Parathyroid adenoma (tissue), 2 donors: ENCODE data around the gene DOK6.

Source experiments
- H2AFZ ChIP-seq: fragments of 300-600 bp; sonication (generic); one replicate; pipeline ENCODE4 v1.7.0; 2017; ENCODE audit warnings: antibody characterized with exemption, mild to moderate bottlenecking
- H3K27ac ChIP-seq: fragments of 300-600 bp; sonication (generic); one replicate; pipeline ENCODE4 v1.7.0; 2017
- H3K27me3 ChIP-seq: fragments of 300-600 bp; sonication (generic); one replicate; pipeline ENCODE4 v1.7.0; 2017; ENCODE audit warnings: low read length; ENCODE audit not compliant: control insufficient read depth, insufficient read depth
- H3K36me3 ChIP-seq: fragments of 300-600 bp; sonication (generic); one replicate; pipeline ENCODE4 v1.7.0; 2017; ENCODE audit warnings: low read length; ENCODE audit not compliant: control insufficient read depth, insufficient read depth
- H3K4me1 ChIP-seq: fragments of 300-600 bp; sonication (generic); one replicate; pipeline ENCODE4 v1.7.0; 2017; ENCODE audit warnings: control low read depth
- H3K4me2 ChIP-seq: fragments of 300-600 bp; sonication (generic); one replicate; pipeline ENCODE4 v1.7.0; 2017; ENCODE audit warnings: low read length
- H3K4me3 ChIP-seq: fragments of 300-600 bp; sonication (generic); one replicate; pipeline ENCODE4 v1.7.0; 2017; ENCODE audit warnings: low read depth, low read length
- H3K79me2 ChIP-seq: fragments of 300-600 bp; sonication (generic); one replicate; pipeline ENCODE4 v1.7.0; 2017; ENCODE audit warnings: control low read depth
- H3K9ac ChIP-seq: fragments of 300-600 bp; sonication (generic); one replicate; pipeline ENCODE4 v1.7.0; 2017; ENCODE audit warnings: mild to moderate bottlenecking
- H3K9me3 ChIP-seq: fragments of 300-600 bp; sonication (generic); one replicate; pipeline ENCODE4 v1.7.0; 2017; ENCODE audit warnings: low read length; ENCODE audit not compliant: control insufficient read depth
- CTCF ChIP-seq: fragments of 300-600 bp; sonication (generic); IDR thresholded peaks from one replicate; pipeline ENCODE4 v1.7.0; 2017; ENCODE audit warnings: antibody characterized with exemption, mild to moderate bottlenecking
- donor health status: primary hyperparathyroidism.

DOK6 gene

GRCh38 chr18:69677595-69677994 lies 276.9 kb downstream of the DOK6 start:
- H3K36me3 ChIP-seq = no peaks in the 10 kb centered on the region
- H3K4me3 ChIP-seq = no peak overlapping the region
- no peaks in the 10 kb centered on the region for H3K9me3 ChIP-seq
- no peaks in the 10 kb centered on the region for H3K4me1 ChIP-seq
- no peaks in the 10 kb centered on the region for H3K27me3 ChIP-seq
- H2AFZ ChIP-seq = no peak overlapping the region
- no peak overlapping the region for H3K4me2 ChIP-seq
- no peak for TF ChIP-seq CTCF
- H3K79me2 ChIP-seq = no peaks in the 10 kb centered on the region
- no peak overlapping the region for H3K27ac ChIP-seq
- H3K9ac ChIP-seq = no peak overlapping the region

- Histone ChIP-seq H3K9ac (no peak overlapping the region), H3K27me3 (no peaks in the 10 kb centered on the region), H3K4me1 (no peaks in the 10 kb centered on the region), H3K79me2 (no peaks in the 10 kb centered on the region), H3K4me2 (no peak overlapping the region), H3K27ac (no peak overlapping the region), H3K9me3 (no peaks in the 10 kb centered on the region), H3K4me3 (no peak overlapping the region), H2AFZ (no peak overlapping the region), H3K36me3 (no peaks in the 10 kb centered on the region)
- TF ChIP-seq CTCF = no peak
Observed at GRCh38 chr18:69680123-69680522, 279.4 kb downstream of the DOK6 start.

GRCh38 chr18:69683176-69683575 lies 282.5 kb downstream of the DOK6 start:
- H2AFZ ChIP-seq = no peak overlapping the region
- H3K36me3 ChIP-seq = no peaks in the 10 kb centered on the region
- no peak overlapping the region for H3K27ac ChIP-seq
- no peak overlapping the region for H3K4me2 ChIP-seq
- H3K79me2 ChIP-seq = no peaks in the 10 kb centered on the region
- no peaks in the 10 kb centered on the region for H3K9me3 ChIP-seq
- no peaks in the 10 kb centered on the region for H3K4me1 ChIP-seq
- H3K9ac ChIP-seq = no peak overlapping the region
- H3K27me3 ChIP-seq = no peaks in the 10 kb centered on the region
- no peak for TF ChIP-seq CTCF
- no peak overlapping the region for H3K4me3 ChIP-seq

- H3K27me3 ChIP-seq = no peaks in the 10 kb centered on the region
- no peak overlapping the region for H3K27ac ChIP-seq
- H3K4me3 ChIP-seq = no peak overlapping the region
- no peaks in the 10 kb centered on the region for H3K79me2 ChIP-seq
- no peak overlapping the region for H2AFZ ChIP-seq
- no peak overlapping the region for H3K9ac ChIP-seq
- no peaks in the 10 kb centered on the region for H3K36me3 ChIP-seq
- no peaks in the 10 kb centered on the region for H3K4me1 ChIP-seq
- TF ChIP-seq CTCF = no peak
- no peak overlapping the region for H3K4me2 ChIP-seq
- no peaks in the 10 kb centered on the region for H3K9me3 ChIP-seq
Observed at GRCh38 chr18:69684789-69685188, 284.1 kb downstream of the DOK6 start.

- H3K36me3 ChIP-seq = no peaks in the 10 kb centered on the region
- H3K4me3 ChIP-seq = no peak overlapping the region
- no peak overlapping the region for H3K27ac ChIP-seq
- no peak overlapping the region for H3K4me2 ChIP-seq
- no peaks in the 10 kb centered on the region for H3K79me2 ChIP-seq
- no peak overlapping the region for H3K9ac ChIP-seq
- no peak overlapping the region for H2AFZ ChIP-seq
- TF ChIP-seq CTCF = no peak
- no peaks in the 10 kb centered on the region for H3K9me3 ChIP-seq
- H3K27me3 ChIP-seq = no peaks in the 10 kb centered on the region
- H3K4me1 ChIP-seq = no peaks in the 10 kb centered on the region
Observed at GRCh38 chr18:69686861-69687260, 286.2 kb downstream of the DOK6 start.
